GM23338 (cell line): Measurements from ENCODE around the gene BLTP2. TPM values are rescaled to one million over a fixed set of nuclear protein-coding genes. Genes with fewer than 3 reads are reported as not detected.

Experiments used
- ATAC-seq: fragments of 200-7000 bp; cut with Tn5 transposase; 3 replicates; pipeline ENCODE4 v1.9.1; 2020
- DNase-seq: peaks from one replicate; pipeline ENCODE4 v3.0.0-alpha.2; 2015; ENCODE audit warnings: low spot score
- H2AFZ ChIP-seq: fragments of 200-600 bp; sonication (generic); 2 replicates; pipeline ENCODE4 v1.8.0; 2016; ENCODE audit warnings: antibody characterized with exemption, mild to moderate bottlenecking, moderate library complexity
- H3F3A ChIP-seq: fragments of 200-600 bp; sonication (generic); replicated peaks from 2 replicates; pipeline ENCODE4 v1.8.0; 2017; ENCODE audit warnings: antibody characterized with exemption, mixed run types, low read depth
- H3K27ac ChIP-seq: fragments of 200-600 bp; sonication (generic); 2 replicates; pipeline ENCODE4 v1.6.1; 2016; ENCODE audit warnings: low read depth
- H3K27me3 ChIP-seq: fragments of 200-600 bp; sonication (generic); 2 replicates; pipeline ENCODE4 v1.8.0; 2016; ENCODE audit warnings: mild to moderate bottlenecking, mixed run types, moderate library complexity; ENCODE audit not compliant: insufficient read depth
- H3K36me3 ChIP-seq: fragments of 200-600 bp; sonication (generic); 2 replicates; pipeline ENCODE4 v1.8.0; 2016; ENCODE audit warnings: mild to moderate bottlenecking; ENCODE audit not compliant: insufficient read depth
- H3K4me1 ChIP-seq: fragments of 200-600 bp; sonication (generic); 2 replicates; pipeline ENCODE4 v1.8.0; 2016; ENCODE audit warnings: mild to moderate bottlenecking, moderate library complexity; ENCODE audit not compliant: insufficient read depth
- H3K4me2 ChIP-seq: fragments of 200-600 bp; sonication (generic); 2 replicates; pipeline ENCODE4 v1.7.1; 2017; ENCODE audit warnings: mixed run types
- H3K4me3 ChIP-seq: fragments of 200-600 bp; sonication (generic); 2 replicates; pipeline ENCODE4 v1.6.1; 2016; ENCODE audit warnings: mixed run types
- H3K79me2 ChIP-seq: fragments of 200-600 bp; sonication (generic); replicated peaks from 2 replicates; pipeline ENCODE4 v1.8.0; 2017; ENCODE audit warnings: mild to moderate bottlenecking; ENCODE audit not compliant: insufficient read depth
- H3K9me2 ChIP-seq: fragments of 200-600 bp; sonication (generic); 2 replicates; pipeline ENCODE4 v1.8.0; 2017; ENCODE audit not compliant: insufficient read depth
- H4K20me1 ChIP-seq: fragments of 200-600 bp; sonication (generic); replicated peaks from 2 replicates; pipeline ENCODE4 v1.8.0; 2017; ENCODE audit warnings: mild to moderate bottlenecking; ENCODE audit not compliant: insufficient read depth
- H3K27ac Mint-ChIP-seq: 2 replicates; pipeline ENCODE4 v1.8.0; 2020; ENCODE audit warnings: inconsistent platforms, mild to moderate bottlenecking, moderate library complexity, mixed read lengths
- H3K27me3 Mint-ChIP-seq: 3 replicates; pipeline ENCODE4 v1.8.0; 2022; ENCODE audit warnings: low read depth, mild to moderate bottlenecking, moderate library complexity, mixed read lengths, inconsistent platforms; ENCODE audit not compliant: insufficient read depth, poor library complexity
- H3K36me3 Mint-ChIP-seq: 3 replicates; pipeline ENCODE4 v1.8.0; 2021; ENCODE audit warnings: low read depth, mild to moderate bottlenecking, inconsistent platforms, moderate library complexity, mixed read lengths
- H3K4me1 Mint-ChIP-seq: 3 replicates; pipeline ENCODE4 v1.8.0; 2020; ENCODE audit warnings: mild to moderate bottlenecking, inconsistent platforms, mixed read lengths
- H3K4me3 Mint-ChIP-seq: 3 replicates; pipeline ENCODE4 v1.8.0; 2021; ENCODE audit warnings: moderate library complexity, mild to moderate bottlenecking, inconsistent platforms, mixed read lengths
- H3K9me3 Mint-ChIP-seq: 3 replicates; pipeline ENCODE4 v1.8.0; 2020; ENCODE audit warnings: moderate library complexity, mild to moderate bottlenecking, inconsistent platforms, mixed read lengths
- CREB1 ChIP-seq: fragments of 250-450 bp; sonication (Bioruptor Pico); IDR thresholded peaks from 2 replicates; pipeline ENCODE4 v1.5.0; 2020; ENCODE audit warnings: low read depth, mild to moderate bottlenecking, moderate library complexity
- ETS1 ChIP-seq: IDR thresholded peaks from 2 replicates; pipeline ENCODE4 v1.6.1; 2016; ENCODE audit warnings: antibody characterized with exemption
- EZH2phosphoT487 ChIP-seq: fragments of 200-600 bp; sonication (generic); IDR thresholded peaks from one replicate; pipeline ENCODE4 v1.8.1; 2018; ENCODE audit warnings: antibody characterized with exemption; ENCODE audit not compliant: unreplicated experiment
- JUNB ChIP-seq: IDR thresholded peaks from one replicate; pipeline ENCODE4 v1.6.1; 2016; ENCODE audit warnings: antibody characterized with exemption; ENCODE audit not compliant: unreplicated experiment
- REST ChIP-seq: IDR thresholded peaks from one replicate; pipeline ENCODE4 v1.6.1; 2018; ENCODE audit warnings: antibody characterized with exemption; ENCODE audit not compliant: unreplicated experiment
- ZNF331 ChIP-seq: fragments of 250-450 bp; sonication (Bioruptor Pico); IDR thresholded peaks from 2 replicates; pipeline ENCODE4 v1.5.0; 2020; ENCODE audit warnings: low read depth, mild to moderate bottlenecking, moderate library complexity
- ZNF462 ChIP-seq: fragments of 250-450 bp; sonication (Bioruptor Pico); IDR thresholded peaks from 2 replicates; pipeline ENCODE4 v1.5.0; 2020; ENCODE audit warnings: mild to moderate bottlenecking, moderate library complexity
- polyA plus RNA-seq: library from polyadenylated mRNA; unstranded; fragments of >200 nt; fragmentation: Nextera tagmentation; extraction: Ambion mirVana; gene quantifications from 2 replicates; pipeline ENCODE4 v1.2.1, GENCODE V29; 2016
- total RNA-seq: library from RNA; depleted of rRNA; stranded (reverse); fragments of >200 nt; shearing (Covaris generic); gene quantifications from 2 replicates; pipeline ENCODE4 v1.2.3, GENCODE V29; 2014

The BLTP2 gene
- total and polyA plus RNA-seq, 2 experiments from 2014 or later = 58.6 to 166 TPM

GRCh38 chr17:28623696-28624095, 21.3 kb downstream of the BLTP2 start (continued):
- TF ChIP-seq ZNF331 (CRISPR knock-in tag) (no peak), EZH2phosphoT487 (no peak), ZNF462 (CRISPR knock-in tag) (no peak), ETS1 (no peak)

GRCh38 chr17:28622186-28622585, 22.8 kb downstream of the BLTP2 start:
- Histone ChIP-seq H3K27me3 (no peaks in the 10 kb centered on the region), H3K79me2 (no peaks in the 10 kb centered on the region), H3K4me2 (no peak overlapping the region), H3F3A (no peaks in the 10 kb centered on the region; the same call in 1 of the 2 replicates), H3K4me3 (no peak overlapping the region), H4K20me1 (peaks cover 31% of the 10 kb centered on the region), H3K27ac (no peak overlapping the region), H3K4me1 (no peaks in the 10 kb centered on the region), H2AFZ (no peak overlapping the region), H3K36me3 (peaks cover 85% of the 10 kb centered on the region), H3K9me2 (no peaks in the 10 kb centered on the region)
- no peak for ATAC-seq
- H3K4me3 Mint-ChIP-seq = no peak overlapping the region
- no peaks in the 10 kb centered on the region for H3K4me1 Mint-ChIP-seq
- peaks cover 2% of the 10 kb centered on the region for H3K27me3 Mint-ChIP-seq
- H3K9me3 Mint-ChIP-seq = no peaks in the 10 kb centered on the region
- H3K36me3 Mint-ChIP-seq = peaks cover 91% of the 10 kb centered on the region
- no peak for DNase-seq
- H3K27ac Mint-ChIP-seq = no peak overlapping the region
- TF ChIP-seq EZH2phosphoT487 (no peak), REST (no peak), JUNB (no peak), CREB1 (no peak)
